AG10803 (cell line): Measurements from ENCODE around the gene EDNRA.
A peak's percentile ranks its signal among the peaks of the same experiment; 100 is the strongest.

Experiments used
- DNase-seq: peaks from one replicate; pipeline ENCODE4 v3.0.0; 2010; ENCODE audit warnings: low read depth
- H3K4me3 ChIP-seq: 2 replicates; pipeline ENCODE4 v1.5.1; 2011; ENCODE audit warnings: mild to moderate bottlenecking, low read length, control low read depth
- TF ChIP-seq, protein P1 (sequence below): conservative IDR thresholded peaks from 2 replicates; pipeline ENCODE4 v1.5.1; 2011; ENCODE audit warnings: mild to moderate bottlenecking, low read length, control low read depth, inconsistent platforms

Gene EDNRA

DNA sequence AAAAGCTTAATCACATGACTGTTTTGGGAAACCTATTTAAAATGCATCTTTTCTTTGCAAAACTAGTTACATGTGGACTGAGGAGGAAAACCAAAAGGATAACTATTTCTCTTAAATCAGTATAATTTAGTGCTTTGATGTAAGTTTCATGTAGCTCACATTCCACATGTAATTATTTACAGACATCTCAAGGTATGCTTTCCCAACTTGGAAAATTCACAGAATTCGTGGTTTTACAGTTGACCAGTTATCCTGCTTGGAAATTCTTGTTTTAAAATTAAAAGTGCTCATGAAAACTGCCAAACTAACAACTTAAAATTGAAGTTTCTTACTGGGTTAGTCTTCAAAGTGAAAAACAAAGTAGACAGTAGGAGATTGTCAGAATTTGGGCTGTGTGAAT lies 52.4 kb downstream of the EDNRA start:
- TF ChIP-seq, protein P1, sequence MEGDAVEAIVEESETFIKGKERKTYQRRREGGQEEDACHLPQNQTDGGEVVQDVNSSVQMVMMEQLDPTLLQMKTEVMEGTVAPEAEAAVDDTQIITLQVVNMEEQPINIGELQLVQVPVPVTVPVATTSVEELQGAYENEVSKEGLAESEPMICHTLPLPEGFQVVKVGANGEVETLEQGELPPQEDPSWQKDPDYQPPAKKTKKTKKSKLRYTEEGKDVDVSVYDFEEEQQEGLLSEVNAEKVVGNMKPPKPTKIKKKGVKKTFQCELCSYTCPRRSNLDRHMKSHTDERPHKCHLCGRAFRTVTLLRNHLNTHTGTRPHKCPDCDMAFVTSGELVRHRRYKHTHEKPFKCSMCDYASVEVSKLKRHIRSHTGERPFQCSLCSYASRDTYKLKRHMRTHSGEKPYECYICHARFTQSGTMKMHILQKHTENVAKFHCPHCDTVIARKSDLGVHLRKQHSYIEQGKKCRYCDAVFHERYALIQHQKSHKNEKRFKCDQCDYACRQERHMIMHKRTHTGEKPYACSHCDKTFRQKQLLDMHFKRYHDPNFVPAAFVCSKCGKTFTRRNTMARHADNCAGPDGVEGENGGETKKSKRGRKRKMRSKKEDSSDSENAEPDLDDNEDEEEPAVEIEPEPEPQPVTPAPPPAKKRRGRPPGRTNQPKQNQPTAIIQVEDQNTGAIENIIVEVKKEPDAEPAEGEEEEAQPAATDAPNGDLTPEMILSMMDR: no peak
- DNase-seq: peak; percentile 62
- no peak overlapping the region for H3K4me3 ChIP-seq

GRCh38 chr4:147535124-147535523 lies 54.2 kb downstream of the EDNRA start:
- TF ChIP-seq, protein P1: no peak
- DNase-seq: no peak
- H3K4me3 ChIP-seq: no peak overlapping the region

DNA sequence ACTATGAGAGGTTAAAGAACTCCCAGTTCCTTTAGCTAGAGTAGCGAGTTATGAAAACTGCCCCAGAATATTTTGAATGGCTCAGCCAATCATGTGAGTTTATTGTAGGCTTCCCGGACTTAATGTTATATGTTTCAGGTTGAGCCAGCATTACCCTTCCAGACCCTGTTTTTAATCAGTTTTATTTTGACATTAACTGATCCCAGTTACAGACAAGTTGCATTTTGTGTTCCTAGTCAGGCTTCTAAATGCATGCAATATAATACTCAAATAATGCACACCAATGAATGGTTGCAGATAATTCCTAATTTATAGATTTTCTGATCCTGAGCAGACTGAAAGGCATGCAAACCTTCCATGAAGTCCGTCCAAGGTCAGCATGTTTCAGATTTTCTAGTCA lies 57.8 kb downstream of the EDNRA start:
- DNase-seq: no peak
- TF ChIP-seq, protein P1: no peak
- no peak overlapping the region for H3K4me3 ChIP-seq

GRCh38 chr4:147539959-147540358 lies 59.1 kb downstream of the EDNRA start:
- no peak for DNase-seq
- TF ChIP-seq, protein P1: no peak
- H3K4me3 ChIP-seq: no peak overlapping the region

DNA sequence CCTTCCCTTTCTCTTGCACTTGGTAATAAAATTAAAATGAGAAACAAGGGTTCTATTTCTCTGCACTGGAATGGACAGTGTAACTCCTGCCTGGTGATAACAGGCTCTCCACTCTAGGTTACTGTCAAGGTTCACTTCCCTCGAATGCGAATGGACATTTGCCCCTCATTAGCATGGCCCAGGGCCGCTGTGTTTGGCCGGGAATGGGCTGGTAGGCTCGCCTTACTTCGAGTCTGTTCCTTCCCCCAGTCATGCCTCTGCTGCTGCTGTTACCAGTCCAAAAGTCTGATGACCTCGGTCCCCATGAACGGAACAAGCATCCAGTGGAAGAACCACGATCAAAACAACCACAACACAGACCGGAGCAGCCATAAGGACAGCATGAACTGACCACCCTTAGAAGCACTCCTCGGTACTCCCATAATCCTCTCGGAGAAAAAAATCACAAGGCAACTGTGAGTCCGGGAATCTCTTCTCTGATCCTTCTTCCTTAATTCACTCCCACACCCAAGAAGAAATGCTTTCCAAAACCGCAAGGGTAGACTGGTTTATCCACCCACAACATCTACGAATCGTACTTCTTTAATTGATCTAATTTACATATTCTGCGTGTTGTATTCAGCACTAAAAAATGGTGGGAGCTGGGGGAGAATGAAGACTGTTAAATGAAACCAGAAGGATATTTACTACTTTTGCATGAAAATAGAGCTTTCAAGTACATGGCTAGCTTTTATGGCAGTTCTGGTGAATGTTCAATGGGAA lies 61.5 kb downstream of the EDNRA start:
- no peak overlapping the region for H3K4me3 ChIP-seq
- TF ChIP-seq, protein P1: no peak
- no peak for DNase-seq

DNA sequence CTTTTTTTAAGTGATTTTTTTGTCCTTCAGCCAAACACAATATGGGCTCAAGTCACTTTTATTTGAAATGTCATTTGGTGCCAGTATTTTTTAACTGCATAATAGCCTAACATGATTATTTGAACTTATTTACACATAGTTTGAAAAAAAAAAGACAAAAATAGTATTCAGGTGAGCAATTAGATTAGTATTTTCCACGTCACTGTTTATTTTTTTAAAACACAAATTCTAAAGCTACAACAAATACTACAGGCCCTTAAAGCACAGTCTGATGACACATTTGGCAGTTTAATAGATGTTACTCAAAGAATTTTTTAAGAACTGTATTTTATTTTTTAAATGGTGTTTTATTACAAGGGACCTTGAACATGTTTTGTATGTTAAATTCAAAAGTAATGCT lies 62.1 kb downstream of the EDNRA start:
- TF ChIP-seq, protein P1: no peak
- peak; percentile 8 for DNase-seq
- no peak overlapping the region for H3K4me3 ChIP-seq

DNA sequence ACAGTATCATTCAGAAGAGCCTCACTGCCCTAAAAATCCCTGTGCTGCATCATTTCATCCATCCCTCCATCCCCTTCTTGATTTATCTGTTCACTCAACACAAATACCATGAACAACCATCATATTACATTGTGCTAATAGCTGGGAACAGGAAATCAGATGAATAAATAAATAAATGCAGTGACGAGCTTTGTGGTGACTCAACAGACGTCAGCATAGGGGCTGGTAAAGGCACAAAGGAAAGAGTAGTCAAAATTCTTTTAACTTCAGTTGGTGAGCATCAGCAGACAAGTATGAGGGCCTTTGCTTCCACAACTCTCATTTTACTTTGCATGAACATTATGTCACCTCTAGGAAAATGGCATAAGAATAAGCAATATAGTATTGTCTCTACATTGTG lies 65.5 kb downstream of the EDNRA start:
- TF ChIP-seq, protein P1: no peak
- no peak overlapping the region for H3K4me3 ChIP-seq
- peak; percentile 84 for DNase-seq
